ENCODE measurements around the gene RAD23B.

RAD23B gene

DNA sequence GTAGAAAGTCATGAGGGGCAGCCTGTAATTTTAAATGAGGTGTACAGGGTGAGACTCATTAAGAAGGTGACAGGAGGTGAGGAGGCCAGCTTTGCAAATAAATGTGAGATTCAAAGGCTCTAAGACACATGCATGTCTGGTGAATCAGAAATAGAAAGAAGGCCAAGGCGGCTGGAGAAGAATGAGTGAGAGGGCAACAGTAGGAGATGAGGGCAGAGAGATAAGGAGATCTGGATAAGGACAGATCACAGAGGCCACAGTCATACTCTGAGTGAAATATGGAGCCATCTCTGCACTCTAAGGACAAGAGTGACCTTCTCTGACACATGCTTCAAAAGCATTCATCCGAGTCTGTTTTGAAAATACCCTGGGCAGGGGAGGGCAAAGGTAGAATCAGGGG lies 90.7 kb downstream of the RAD23B start:
- TF ChIP-seq, protein P1, sequence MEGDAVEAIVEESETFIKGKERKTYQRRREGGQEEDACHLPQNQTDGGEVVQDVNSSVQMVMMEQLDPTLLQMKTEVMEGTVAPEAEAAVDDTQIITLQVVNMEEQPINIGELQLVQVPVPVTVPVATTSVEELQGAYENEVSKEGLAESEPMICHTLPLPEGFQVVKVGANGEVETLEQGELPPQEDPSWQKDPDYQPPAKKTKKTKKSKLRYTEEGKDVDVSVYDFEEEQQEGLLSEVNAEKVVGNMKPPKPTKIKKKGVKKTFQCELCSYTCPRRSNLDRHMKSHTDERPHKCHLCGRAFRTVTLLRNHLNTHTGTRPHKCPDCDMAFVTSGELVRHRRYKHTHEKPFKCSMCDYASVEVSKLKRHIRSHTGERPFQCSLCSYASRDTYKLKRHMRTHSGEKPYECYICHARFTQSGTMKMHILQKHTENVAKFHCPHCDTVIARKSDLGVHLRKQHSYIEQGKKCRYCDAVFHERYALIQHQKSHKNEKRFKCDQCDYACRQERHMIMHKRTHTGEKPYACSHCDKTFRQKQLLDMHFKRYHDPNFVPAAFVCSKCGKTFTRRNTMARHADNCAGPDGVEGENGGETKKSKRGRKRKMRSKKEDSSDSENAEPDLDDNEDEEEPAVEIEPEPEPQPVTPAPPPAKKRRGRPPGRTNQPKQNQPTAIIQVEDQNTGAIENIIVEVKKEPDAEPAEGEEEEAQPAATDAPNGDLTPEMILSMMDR (conservative IDR thresholded peaks at IDR 0.05) = no peak
- H3K27ac ChIP-seq = no peak overlapping the region

DNA sequence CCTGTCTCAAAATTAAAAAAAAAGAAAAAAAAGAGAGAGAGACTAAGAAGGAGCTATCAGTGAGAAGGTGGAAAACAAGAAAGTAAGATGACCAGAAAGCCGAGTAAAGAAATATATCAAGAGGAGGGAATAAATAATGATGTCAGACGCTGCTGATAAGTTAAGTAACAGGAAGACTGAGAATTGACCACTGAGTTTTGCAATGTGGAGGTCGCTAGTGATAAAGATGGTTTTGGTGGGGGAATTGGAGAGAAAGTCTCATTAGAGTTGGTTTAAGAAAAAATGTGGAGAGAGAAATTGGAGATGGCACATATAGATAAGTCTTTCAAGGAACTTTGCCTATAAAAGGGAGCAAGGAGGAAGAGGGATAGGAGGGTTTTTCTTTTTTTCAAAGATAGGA lies 91.9 kb downstream of the RAD23B start:
- no peak overlapping the region for H3K27ac ChIP-seq
- TF ChIP-seq, protein P1 (conservative IDR thresholded peaks at IDR 0.05) = no peak

DNA sequence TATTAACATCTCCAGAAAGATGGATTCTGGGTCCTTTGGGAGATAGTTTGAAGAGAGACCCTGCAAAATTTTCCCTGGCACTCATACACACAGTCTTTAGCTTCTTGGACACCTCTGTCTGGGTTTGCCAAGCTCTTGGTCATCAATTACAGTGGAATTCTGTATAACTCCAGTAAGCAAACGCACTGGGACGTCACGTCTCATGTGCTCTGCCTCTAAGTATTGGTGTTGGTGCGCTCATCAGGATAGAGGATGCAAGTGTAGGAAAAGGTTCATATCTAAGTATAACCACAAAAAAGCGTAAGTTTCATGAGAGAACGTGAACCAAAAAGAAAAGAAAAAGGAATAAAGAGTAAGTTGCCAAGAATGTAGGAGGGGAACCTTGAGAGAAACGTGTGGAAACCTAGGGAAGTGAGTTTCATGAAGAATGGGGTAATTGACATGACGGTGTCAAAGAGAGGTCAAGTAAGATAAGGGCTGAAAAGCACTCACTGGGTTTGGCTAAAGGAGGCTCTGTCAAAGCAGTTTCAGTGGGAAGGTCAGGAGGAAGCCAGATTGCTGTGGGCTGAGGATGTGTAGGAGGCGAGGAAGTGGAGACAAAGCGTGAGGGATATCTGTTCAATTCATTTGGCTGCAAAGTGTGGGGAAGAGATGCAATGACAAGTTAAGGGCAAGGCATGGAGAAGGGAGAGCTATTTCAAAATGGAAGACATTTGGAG lies 92.7 kb downstream of the RAD23B start:
- no peak overlapping the region for H3K27ac ChIP-seq
- TF ChIP-seq, protein P1 (conservative IDR thresholded peaks at IDR 0.05) = no peak

DNA sequence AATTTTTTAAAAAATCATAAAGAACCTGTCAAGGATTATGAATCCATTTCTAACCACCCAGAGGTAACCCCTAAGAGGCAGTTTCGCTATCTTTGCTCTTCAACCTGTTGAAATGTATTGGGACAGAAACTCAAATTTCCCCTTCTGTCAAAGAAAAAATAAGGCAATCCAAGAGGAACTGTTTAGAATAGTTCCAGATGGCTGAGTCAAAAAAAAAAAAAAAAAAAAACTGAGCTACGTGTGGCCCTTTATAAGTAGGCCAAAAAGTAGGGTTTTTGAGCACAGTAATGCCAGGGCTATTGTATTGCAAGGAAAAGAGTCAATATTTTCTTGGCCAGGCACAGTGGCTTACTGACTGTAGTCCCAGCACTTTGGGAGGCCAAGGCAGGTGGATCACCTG lies 94.9 kb downstream of the RAD23B start:
- TF ChIP-seq, protein P1 (conservative IDR thresholded peaks at IDR 0.05) = no peak
- H3K27ac ChIP-seq = no peak overlapping the region

Measured in VCaP (cell line).